Sigmoid colon (tissue), 4 donors: ENCODE data around the gene GRAMD4.

Experiments used
- CTCF ChIP-seq, 4 experiments: fragments of 450-650 bp in 3 of 4; fragments of 200-600 bp in 1 of 4; IDR thresholded peaks; one replicate each; pipeline ENCODE4 v1.5.1; 2016 to 2019; ENCODE audit warnings: antibody characterized with exemption in 4 of 4, mild to moderate bottlenecking in 3 of 4, moderate library complexity in 2 of 4
- EP300 ChIP-seq, 4 donors: sonication (generic); formaldehyde crosslinking; IDR thresholded peaks; one replicate each; pipeline ENCODE4 v1.6.1; 2017; ENCODE audit warnings: antibody characterized with exemption in 4 of 4
- POLR2A ChIP-seq, 2 donors: fragments of 450-650 bp; IDR thresholded peaks; one replicate each; pipeline ENCODE4 v1.6.1; 2016; ENCODE audit warnings: antibody characterized with exemption in 2 of 2, mild to moderate bottlenecking in 2 of 2, moderate library complexity in 2 of 2
- POLR2AphosphoS5 ChIP-seq, 4 donors: sonication (generic); formaldehyde crosslinking; IDR thresholded peaks; one replicate each; pipeline ENCODE4 v1.6.1; 2017; ENCODE audit warnings: antibody characterized with exemption in 4 of 4

DNA sequence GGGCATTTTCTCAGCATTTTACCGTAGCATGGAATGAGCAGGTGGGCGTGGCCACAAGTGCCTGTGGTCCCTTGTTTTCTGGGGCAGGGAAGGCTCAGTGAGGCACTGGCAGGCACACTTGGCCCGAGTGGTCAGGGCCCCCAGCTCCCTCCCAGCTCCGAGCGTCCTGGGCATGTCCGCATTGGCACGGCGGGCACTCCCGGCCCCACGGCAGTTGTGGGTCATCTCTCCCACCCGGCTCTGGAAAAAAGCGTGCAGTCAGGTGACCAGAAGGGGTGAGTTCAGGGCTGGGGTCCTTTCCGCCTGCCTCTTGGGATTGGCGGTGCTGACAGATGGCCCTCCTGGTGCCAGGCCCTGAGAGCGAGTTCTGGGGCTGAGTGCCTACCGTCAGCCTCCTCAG lies 55.8 kb downstream of the GRAMD4 start:
- no peak for TF ChIP-seq CTCF (IDR thresholded peaks at IDR 0.05)
- no peak for TF ChIP-seq POLR2A (IDR thresholded peaks at IDR 0.05)
- TF ChIP-seq EP300 (IDR thresholded peaks at IDR 0.05), result no peak
- TF ChIP-seq POLR2AphosphoS5 (IDR thresholded peaks at IDR 0.05), result no peak
